ENCODE results near the gene GHR.

The GHR gene

DNA sequence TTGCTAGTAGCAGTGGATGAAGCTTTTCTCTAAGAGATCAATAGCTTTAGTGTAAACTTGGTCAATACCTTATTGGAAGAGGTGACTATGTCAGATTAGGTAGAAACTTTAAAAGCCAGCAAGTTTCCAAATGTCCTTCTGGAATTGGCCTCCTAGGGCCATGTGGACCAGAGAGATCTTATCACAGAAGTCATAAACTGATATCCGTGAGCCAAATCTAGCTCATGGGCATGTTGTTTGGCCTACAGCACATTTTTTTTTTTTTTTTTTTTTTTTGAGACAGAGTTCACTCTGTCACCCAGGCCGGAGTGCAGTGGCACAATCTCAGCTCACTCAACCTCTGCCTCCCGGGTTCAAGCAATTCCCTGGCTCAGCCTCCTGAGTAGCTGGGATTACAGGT is 175.9 kb downstream of the GHR start:
- H3K27ac ChIP-seq (replicated peaks), result no peak overlapping the region
- no peak for DNase-seq (ENCODE audit: low read depth in 1 of 2, low spot score in 1 of 2)
- TF ChIP-seq GABPA (IDR thresholded peaks at IDR 0.05; ENCODE audit: low read depth) (no peak), SPI1 (IDR thresholded peaks at IDR 0.05; ENCODE audit: borderline replicate concordance, low read depth) (no peak), POLR2AphosphoS5 (IDR thresholded peaks at IDR 0.05; ENCODE audit: low read depth) (no peak)
- TF ChIP-seq, protein P1, sequence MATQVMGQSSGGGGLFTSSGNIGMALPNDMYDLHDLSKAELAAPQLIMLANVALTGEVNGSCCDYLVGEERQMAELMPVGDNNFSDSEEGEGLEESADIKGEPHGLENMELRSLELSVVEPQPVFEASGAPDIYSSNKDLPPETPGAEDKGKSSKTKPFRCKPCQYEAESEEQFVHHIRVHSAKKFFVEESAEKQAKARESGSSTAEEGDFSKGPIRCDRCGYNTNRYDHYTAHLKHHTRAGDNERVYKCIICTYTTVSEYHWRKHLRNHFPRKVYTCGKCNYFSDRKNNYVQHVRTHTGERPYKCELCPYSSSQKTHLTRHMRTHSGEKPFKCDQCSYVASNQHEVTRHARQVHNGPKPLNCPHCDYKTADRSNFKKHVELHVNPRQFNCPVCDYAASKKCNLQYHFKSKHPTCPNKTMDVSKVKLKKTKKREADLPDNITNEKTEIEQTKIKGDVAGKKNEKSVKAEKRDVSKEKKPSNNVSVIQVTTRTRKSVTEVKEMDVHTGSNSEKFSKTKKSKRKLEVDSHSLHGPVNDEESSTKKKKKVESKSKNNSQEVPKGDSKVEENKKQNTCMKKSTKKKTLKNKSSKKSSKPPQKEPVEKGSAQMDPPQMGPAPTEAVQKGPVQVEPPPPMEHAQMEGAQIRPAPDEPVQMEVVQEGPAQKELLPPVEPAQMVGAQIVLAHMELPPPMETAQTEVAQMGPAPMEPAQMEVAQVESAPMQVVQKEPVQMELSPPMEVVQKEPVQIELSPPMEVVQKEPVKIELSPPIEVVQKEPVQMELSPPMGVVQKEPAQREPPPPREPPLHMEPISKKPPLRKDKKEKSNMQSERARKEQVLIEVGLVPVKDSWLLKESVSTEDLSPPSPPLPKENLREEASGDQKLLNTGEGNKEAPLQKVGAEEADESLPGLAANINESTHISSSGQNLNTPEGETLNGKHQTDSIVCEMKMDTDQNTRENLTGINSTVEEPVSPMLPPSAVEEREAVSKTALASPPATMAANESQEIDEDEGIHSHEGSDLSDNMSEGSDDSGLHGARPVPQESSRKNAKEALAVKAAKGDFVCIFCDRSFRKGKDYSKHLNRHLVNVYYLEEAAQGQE (IDR thresholded peaks at IDR 0.05; ENCODE audit: insufficient replicate concordance, low read depth), result no peak
- TF ChIP-seq, protein P2, sequence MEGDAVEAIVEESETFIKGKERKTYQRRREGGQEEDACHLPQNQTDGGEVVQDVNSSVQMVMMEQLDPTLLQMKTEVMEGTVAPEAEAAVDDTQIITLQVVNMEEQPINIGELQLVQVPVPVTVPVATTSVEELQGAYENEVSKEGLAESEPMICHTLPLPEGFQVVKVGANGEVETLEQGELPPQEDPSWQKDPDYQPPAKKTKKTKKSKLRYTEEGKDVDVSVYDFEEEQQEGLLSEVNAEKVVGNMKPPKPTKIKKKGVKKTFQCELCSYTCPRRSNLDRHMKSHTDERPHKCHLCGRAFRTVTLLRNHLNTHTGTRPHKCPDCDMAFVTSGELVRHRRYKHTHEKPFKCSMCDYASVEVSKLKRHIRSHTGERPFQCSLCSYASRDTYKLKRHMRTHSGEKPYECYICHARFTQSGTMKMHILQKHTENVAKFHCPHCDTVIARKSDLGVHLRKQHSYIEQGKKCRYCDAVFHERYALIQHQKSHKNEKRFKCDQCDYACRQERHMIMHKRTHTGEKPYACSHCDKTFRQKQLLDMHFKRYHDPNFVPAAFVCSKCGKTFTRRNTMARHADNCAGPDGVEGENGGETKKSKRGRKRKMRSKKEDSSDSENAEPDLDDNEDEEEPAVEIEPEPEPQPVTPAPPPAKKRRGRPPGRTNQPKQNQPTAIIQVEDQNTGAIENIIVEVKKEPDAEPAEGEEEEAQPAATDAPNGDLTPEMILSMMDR (IDR thresholded peaks at IDR 0.05; ENCODE audit: insufficient read depth, low read length), result no peak

DNA sequence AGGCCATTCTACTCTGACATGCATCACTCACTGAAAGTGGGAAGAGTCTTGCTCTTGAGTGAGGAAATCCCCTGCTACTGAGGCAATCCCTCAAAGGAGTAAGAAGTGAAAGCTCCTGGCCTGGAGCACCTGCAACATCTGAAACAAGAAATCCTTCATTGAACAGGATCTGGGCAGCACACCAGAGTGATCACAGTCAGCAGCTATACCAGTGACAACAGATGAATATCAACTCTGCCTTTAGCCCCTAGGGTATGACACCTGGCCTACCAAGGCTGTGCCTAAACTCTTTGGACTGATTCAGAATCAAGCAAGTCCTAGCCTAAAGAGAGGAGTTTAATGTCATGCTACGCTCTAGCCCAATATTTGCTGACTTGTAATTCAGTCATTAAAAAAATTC is 177.2 kb downstream of the GHR start:
- no peak overlapping the region for H3K4me3 ChIP-seq (replicated peaks; ENCODE audit: insufficient read depth, low read length)
- no peak overlapping the region for H3K27ac ChIP-seq (replicated peaks)
- TF ChIP-seq, protein P2 (IDR thresholded peaks at IDR 0.05; ENCODE audit: insufficient read depth, low read length), result no peak
- TF ChIP-seq GABPA (IDR thresholded peaks at IDR 0.05; ENCODE audit: low read depth) (no peak), SPI1 (IDR thresholded peaks at IDR 0.05; ENCODE audit: borderline replicate concordance, low read depth) (no peak), POLR2AphosphoS5 (IDR thresholded peaks at IDR 0.05; ENCODE audit: low read depth) (no peak)
- TF ChIP-seq, protein P1 (IDR thresholded peaks at IDR 0.05; ENCODE audit: insufficient replicate concordance, low read depth), result no peak
- H3K27me3 ChIP-seq (ENCODE audit: insufficient read depth, poor library complexity, severe bottlenecking), result no peaks in the 10 kb centered on the region
- no peak for DNase-seq (ENCODE audit: low read depth in 1 of 2, low spot score in 1 of 2)

More for the DNA sequence above, 175.9 kb downstream of the GHR start:
- no peak overlapping the region for H3K4me3 ChIP-seq (replicated peaks; ENCODE audit: insufficient read depth, low read length)
- no peaks in the 10 kb centered on the region for H3K27me3 ChIP-seq (ENCODE audit: insufficient read depth, poor library complexity, severe bottlenecking)

DNA sequence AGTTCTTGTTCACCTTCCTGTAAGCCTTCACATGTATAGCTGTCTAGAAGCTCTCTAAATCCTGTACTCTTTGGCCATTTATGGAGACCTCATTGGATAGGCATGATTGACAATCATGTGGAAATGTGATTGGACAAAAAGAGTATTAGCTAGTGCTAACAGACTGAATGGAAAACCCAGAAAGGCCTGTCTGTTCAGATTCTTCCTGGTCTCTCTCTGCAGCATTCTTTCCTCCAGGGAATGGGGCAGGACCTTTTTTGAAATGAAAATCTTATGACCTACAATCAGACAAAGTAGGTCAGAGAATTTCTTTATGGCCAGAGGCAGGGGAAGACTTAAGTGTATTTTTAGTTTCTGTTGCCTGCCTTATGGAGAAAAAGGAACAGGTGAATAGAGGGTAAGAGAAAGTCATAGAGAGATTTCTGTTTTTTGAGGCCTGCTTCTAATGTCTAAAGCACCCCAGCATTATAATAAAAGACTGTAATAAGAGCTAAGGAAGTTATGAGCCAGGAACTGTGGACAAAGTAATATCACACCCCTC is 181.0 kb downstream of the GHR start:
- Histone ChIP-seq H3K27ac (replicated peaks) (no peak overlapping the region), H3K27me3 (ENCODE audit: insufficient read depth, poor library complexity, severe bottlenecking) (no peaks in the 10 kb centered on the region), H3K4me3 (replicated peaks; ENCODE audit: insufficient read depth, low read length) (no peak overlapping the region)
- TF ChIP-seq SPI1 (IDR thresholded peaks at IDR 0.05; ENCODE audit: borderline replicate concordance, low read depth) (no peak), GABPA (IDR thresholded peaks at IDR 0.05; ENCODE audit: low read depth) (no peak), POLR2AphosphoS5 (IDR thresholded peaks at IDR 0.05; ENCODE audit: low read depth) (no peak)
- TF ChIP-seq, protein P2 (IDR thresholded peaks at IDR 0.05; ENCODE audit: insufficient read depth, low read length), result no peak
- TF ChIP-seq, protein P1 (IDR thresholded peaks at IDR 0.05; ENCODE audit: insufficient replicate concordance, low read depth), result no peak
- DNase-seq (ENCODE audit: low read depth in 1 of 2, low spot score in 1 of 2), result no peak

Data from HL-60 (cell line).